Measurements from ENCODE around the gene FREM1.

DNA sequence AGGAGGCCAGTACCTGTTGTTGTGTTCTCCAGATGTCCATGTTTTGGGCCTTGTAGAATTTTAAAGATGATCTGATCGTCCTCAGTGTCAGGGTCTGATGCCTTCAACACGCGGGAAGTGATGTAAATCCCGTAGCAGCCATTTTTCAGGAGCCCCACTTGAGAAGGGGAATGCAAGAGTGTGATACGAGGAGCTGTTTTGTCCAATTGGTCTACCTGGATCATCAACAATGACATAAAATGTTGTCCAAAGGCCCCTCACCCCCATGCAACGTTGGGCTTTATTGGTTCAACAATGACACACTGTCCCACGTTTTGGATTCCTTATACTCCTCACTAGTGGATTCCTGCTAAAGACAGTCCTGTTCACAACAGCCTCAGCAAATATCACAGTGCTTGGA is 139.6 kb downstream of the FREM1 start:
- TF ChIP-seq, protein P1, sequence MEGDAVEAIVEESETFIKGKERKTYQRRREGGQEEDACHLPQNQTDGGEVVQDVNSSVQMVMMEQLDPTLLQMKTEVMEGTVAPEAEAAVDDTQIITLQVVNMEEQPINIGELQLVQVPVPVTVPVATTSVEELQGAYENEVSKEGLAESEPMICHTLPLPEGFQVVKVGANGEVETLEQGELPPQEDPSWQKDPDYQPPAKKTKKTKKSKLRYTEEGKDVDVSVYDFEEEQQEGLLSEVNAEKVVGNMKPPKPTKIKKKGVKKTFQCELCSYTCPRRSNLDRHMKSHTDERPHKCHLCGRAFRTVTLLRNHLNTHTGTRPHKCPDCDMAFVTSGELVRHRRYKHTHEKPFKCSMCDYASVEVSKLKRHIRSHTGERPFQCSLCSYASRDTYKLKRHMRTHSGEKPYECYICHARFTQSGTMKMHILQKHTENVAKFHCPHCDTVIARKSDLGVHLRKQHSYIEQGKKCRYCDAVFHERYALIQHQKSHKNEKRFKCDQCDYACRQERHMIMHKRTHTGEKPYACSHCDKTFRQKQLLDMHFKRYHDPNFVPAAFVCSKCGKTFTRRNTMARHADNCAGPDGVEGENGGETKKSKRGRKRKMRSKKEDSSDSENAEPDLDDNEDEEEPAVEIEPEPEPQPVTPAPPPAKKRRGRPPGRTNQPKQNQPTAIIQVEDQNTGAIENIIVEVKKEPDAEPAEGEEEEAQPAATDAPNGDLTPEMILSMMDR (IDR thresholded peaks at IDR 0.05), result no peak
- TF ChIP-seq POLR2A (IDR thresholded peaks at IDR 0.05) (no peak), EP300 (IDR thresholded peaks at IDR 0.05) (no peak)

Measured in tibial nerve (tissue), 4 donors.